Activated CD4-positive, alpha-beta T cell treated with anti-CD3 and anti-CD28 coated beads for 4 hours (primary cell): ENCODE data around the gene SLC38A10.

Source experiments
- DNase-seq, 2 donors: peaks; one replicate each; pipeline ENCODE4 v3.0.0-alpha.2; 2020

SLC38A10 gene

GRCh38 chr17:81330884-81331245 is 35.8 kb upstream of the SLC38A10 start:
- no peak for DNase-seq

GRCh38 chr17:81329927-81330883 is 35.1 kb upstream of the SLC38A10 start:
- no peak for DNase-seq

- DNase-seq: no peak
Measured at GRCh38 chr17:81328978-81329926, 34.1 kb upstream of the SLC38A10 start.

- DNase-seq: no peak
Measured at GRCh38 chr17:81328489-81328888, 33.4 kb upstream of the SLC38A10 start.

GRCh38 chr17:81325714-81326358 is 30.7 kb upstream of the SLC38A10 start:
- no peak for DNase-seq

GRCh38 chr17:81324851-81325713 is 30.0 kb upstream of the SLC38A10 start:
- no peak for DNase-seq

GRCh38 chr17:81324177-81324850 is 29.2 kb upstream of the SLC38A10 start:
- DNase-seq: no peak

- DNase-seq: no peak
Measured at GRCh38 chr17:81323411-81323868, 28.3 kb upstream of the SLC38A10 start.

- DNase-seq: no peak
Measured at GRCh38 chr17:81323083-81323369, 27.9 kb upstream of the SLC38A10 start.

GRCh38 chr17:81322271-81323082 is 27.4 kb upstream of the SLC38A10 start:
- DNase-seq: peak; percentile 25 to 32

GRCh38 chr17:81317961-81318605 is 23.0 kb upstream of the SLC38A10 start:
- DNase-seq: no peak

- no peak for DNase-seq
Measured at GRCh38 chr17:81317530-81317821, 22.4 kb upstream of the SLC38A10 start.

- no peak for DNase-seq
Measured at GRCh38 chr17:81315885-81316391, 20.8 kb upstream of the SLC38A10 start.

- DNase-seq: no peak
Measured at GRCh38 chr17:81315129-81315884, 20.2 kb upstream of the SLC38A10 start.

- DNase-seq: no peak
Measured at GRCh38 chr17:81314398-81315081, 19.4 kb upstream of the SLC38A10 start.

- DNase-seq: no peak
Measured at GRCh38 chr17:81313776-81314397, 18.8 kb upstream of the SLC38A10 start.

GRCh38 chr17:81312624-81313325 is 17.7 kb upstream of the SLC38A10 start:
- DNase-seq: no peak

- no peak for DNase-seq
Measured at GRCh38 chr17:81311946-81312345, 16.8 kb upstream of the SLC38A10 start.
